ENCODE results near the gene ITGA5. TPM values are rescaled to one million over a fixed set of nuclear protein-coding genes. Genes with fewer than 3 reads are reported as not detected.

ITGA5 gene
- total and polyA plus RNA-seq, 12 donors: 31.9 to 154 (median 48.8) TPM

GRCh38 chr12:54381136-54381535, 37.9 kb downstream of the ITGA5 start:
- no peaks in the 10 kb centered on the region for H3K27me3 ChIP-seq

GRCh38 chr12:54379398-54380201, 39.5 kb downstream of the ITGA5 start:
- WGBS, 2 donors: 8 to 9% methylated on average over 19 of the region's 19 CpGs

More at GRCh38 chr12:54381136-54381535, 37.9 kb downstream of the ITGA5 start:
- no peak for DNase-seq
- no peak overlapping the region for H3K4me3 ChIP-seq
- H3K36me3 ChIP-seq: no peaks in the 10 kb centered on the region
- 92 to 94% methylated on average over 4 of the region's 4 CpGs for WGBS, 2 donors
- no peak for ATAC-seq
- H3K9me3 ChIP-seq: no peaks in the 10 kb centered on the region
- H3K4me1 ChIP-seq: peaks cover 0 to 55% (median 16%) of the 10 kb centered on the region in 9 donors
- intact Hi-C loops (cut with DNase I): no loop called here
- H3K27ac ChIP-seq: no peak overlapping the region
- no peak for TF ChIP-seq CTCF (IDR thresholded peaks at IDR 0.05)

GRCh38 chr12:54378796-54379397, 40.2 kb downstream of the ITGA5 start:
- Histone ChIP-seq H3K9me3 (no peaks in the 10 kb centered on the region), H3K27me3 (no peaks in the 10 kb centered on the region), H3K36me3 (peaks cover 0 to 3% (median 0%) of the 10 kb centered on the region in 9 donors), H3K4me3 (peak overlapping the region; percentile 37 to 63 (median 58)), H3K4me1 (peaks cover 10 to 60% (median 37%) of the 10 kb centered on the region in 9 donors), H3K27ac (peak overlapping the region; percentile 19 to 87 (median 76))
- no peak for TF ChIP-seq CTCF (IDR thresholded peaks at IDR 0.05)
- intact Hi-C loops (cut with DNase I): loop anchor here in 1 of 10 donors (10.0 kb wide), 1 partner anchor 374 kb away; the partner anchor contains the start of genes HOXC8 and HOXC9
- DNase-seq: peak; percentile 73 to 83
- peak; percentile 81 to 91 (median 90) for ATAC-seq
- 10 to 15% methylated on average over 29 to 49 of the region's 49 CpGs for WGBS, 2 donors

More at GRCh38 chr12:54379398-54380201, 39.5 kb downstream of the ITGA5 start:
- Histone ChIP-seq H3K27ac (peak overlapping the region in 9 of 10 donors; percentile 63 to 87 (median 76)), H3K4me1 (peaks cover 6 to 55% (median 31%) of the 10 kb centered on the region in 9 donors), H3K27me3 (no peaks in the 10 kb centered on the region), H3K4me3 (peak overlapping the region; percentile 37 to 63 (median 58)), H3K36me3 (no peaks in the 10 kb centered on the region), H3K9me3 (no peaks in the 10 kb centered on the region)
- DNase-seq (peak; percentile 93 to 94), ATAC-seq (peak; percentile 79 to 94 (median 87))
- peak; percentile 100 for TF ChIP-seq CTCF (IDR thresholded peaks at IDR 0.05)
- intact Hi-C loops (cut with DNase I): loop anchor here in 1 of 10 donors (10.0 kb wide), 1 partner anchor 375 kb away; the partner anchor contains the start of genes HOXC8 and HOXC9

- H3K36me3 ChIP-seq: peaks cover 0 to 11% (median 0%) of the 10 kb centered on the region in 9 donors
Observed at GRCh38 chr12:54377797-54378515, 41.1 kb downstream of the ITGA5 start.

More at GRCh38 chr12:54377797-54378515, 41.1 kb downstream of the ITGA5 start:
- 77 to 91% methylated on average over 6 of the region's 6 CpGs for WGBS, 2 donors
- Histone ChIP-seq H3K4me3 (peak overlapping the region in 9 of 10 donors; percentile 40 to 63 (median 58)), H3K4me1 (peaks cover 10 to 66% (median 41%) of the 10 kb centered on the region in 9 donors), H3K9me3 (no peaks in the 10 kb centered on the region), H3K27ac (peak overlapping the region in 7 of 10 donors; percentile 59 to 83 (median 76)), H3K27me3 (no peaks in the 10 kb centered on the region)
- intact Hi-C loops (cut with DNase I): loop anchor here in 1 of 10 donors (10.0 kb wide), 1 partner anchor 373 kb away; the partner anchor contains the start of genes HOXC8 and HOXC9
- ATAC-seq (no peak), DNase-seq (no peak)
- no peak for TF ChIP-seq CTCF (IDR thresholded peaks at IDR 0.05)

All from heart right ventricle (tissue), 16 donors.